K562 (cell line): ENCODE results near the gene BLM. TPM values are rescaled to one million over a fixed set of nuclear protein-coding genes. Genes with fewer than 3 reads are reported as not detected.

Source experiments
- CSDE1 ChIP-seq, 2 experiments: fragments of 450-650 bp; IDR thresholded peaks; 2 replicates each; pipeline ENCODE4 v1.6.1; 2016; ENCODE audit warnings: mild to moderate bottlenecking in 1 of 2
- DACH1 ChIP-seq: fragments of 450-650 bp; IDR thresholded peaks from 2 replicates; pipeline ENCODE4 v1.6.1; 2018; ENCODE audit not compliant: partially characterized antibody
- L3MBTL2 ChIP-seq: fragments of 450-650 bp; IDR thresholded peaks from 2 replicates; pipeline ENCODE4 v1.6.1; 2016; ENCODE audit warnings: mild to moderate bottlenecking, moderate library complexity
- LEF1 ChIP-seq: fragments of 450-650 bp; IDR thresholded peaks from 2 replicates; pipeline ENCODE4 v1.6.1; 2016; ENCODE audit warnings: mild to moderate bottlenecking
- MLLT1 ChIP-seq, 2 experiments: fragments of 450-650 bp; IDR thresholded peaks; 2 replicates each; pipeline ENCODE4 v1.6.1; 2016
- POLR2AphosphoS5 ChIP-seq: IDR thresholded peaks from 2 replicates; pipeline ENCODE4 v1.6.1; 2011; ENCODE audit warnings: mild to moderate bottlenecking, low read depth, low read length, moderate library complexity; ENCODE audit not compliant: control insufficient read depth, insufficient read depth
- POU5F1 ChIP-seq: fragments of 150-350 bp; IDR thresholded peaks from 2 replicates; pipeline ENCODE4 v1.6.1; 2014; ENCODE audit warnings: borderline replicate concordance, low read length, low read depth, mild to moderate bottlenecking; ENCODE audit not compliant: partially characterized antibody
- PTRF ChIP-seq: fragments of 450-650 bp; IDR thresholded peaks from 2 replicates; pipeline ENCODE4 v1.6.1; 2016; ENCODE audit warnings: mild to moderate bottlenecking, missing genetic modification characterization, missing compliant biosample characterization
- RFX7 ChIP-seq: fragments of 250-450 bp; sonication (Bioruptor Pico); IDR thresholded peaks from 2 replicates; pipeline ENCODE4 v1.5.1; 2021; ENCODE audit warnings: mild to moderate bottlenecking
- SLC30A9 ChIP-seq: fragments of 250-450 bp; sonication (Bioruptor Pico); IDR thresholded peaks from 2 replicates; pipeline ENCODE4 v1.8.0; 2022; ENCODE audit warnings: mild to moderate bottlenecking, moderate library complexity
- ZFPM2 ChIP-seq: fragments of 250-450 bp; sonication (Bioruptor Pico); IDR thresholded peaks from 2 replicates; pipeline ENCODE4 v1.5.1; 2022; ENCODE audit warnings: mild to moderate bottlenecking
- ZNF143 ChIP-seq: sonication (generic); formaldehyde crosslinking; IDR thresholded peaks from 2 replicates; pipeline ENCODE4 v1.9.0; 2022; ENCODE audit warnings: mild to moderate bottlenecking, missing genetic modification reagents
- ZSCAN29 ChIP-seq: fragments of 450-650 bp; IDR thresholded peaks from 2 replicates; pipeline ENCODE4 v1.6.1; 2017
- polyA plus RNA-seq, 8 experiments: library from polyadenylated mRNA; depleted of rRNA in 4 of 8; stranded (reverse) in 5 of 8; unstranded in 3 of 8; fragments of >200 nt; fragmentation: Nextera tagmentation in 2 of 8; fragmentation: Illumina TruSeq in 1 of 8; extraction: Ambion mirVana in 2 of 8; extraction: Trizol in 1 of 8; gene quantifications; 2 replicates each; pipeline versions ENCODE4 v1.2.1 to v1.2.3, GENCODE V29; 2011 to 2014; ENCODE audit warnings: inconsistent platforms in 1 of 8, missing spikeins in 1 of 8
- total RNA-seq, 7 experiments: library from RNA; depleted of rRNA in 6 of 7; stranded (reverse); fragments of >200 nt in 6 of 7; fragmentation: Illumina TruSeq in 2 of 7; extraction: Trizol in 2 of 7; gene quantifications; 2 replicates each; pipeline versions ENCODE4 v1.2.1 to v1.2.3, GENCODE V29; 2011 to 2021; ENCODE audit warnings: low replicate concordance in 1 of 7
- TF ChIP-seq, protein P1 (sequence below): fragments of 250-450 bp; sonication (Bioruptor Pico); IDR thresholded peaks from 2 replicates; pipeline ENCODE4 v1.4.0; 2020; ENCODE audit warnings: borderline replicate concordance
- TF ChIP-seq, protein P2 (sequence below), 2 experiments: fragments of 450-650 bp; formaldehyde crosslinking in 1 of 2; IDR thresholded peaks; 2 replicates each; pipeline versions ENCODE4 v1.4.0 to v1.6.1; 2014 to 2020; ENCODE audit warnings: mild to moderate bottlenecking in 2 of 2, borderline replicate concordance in 1 of 2, low read depth in 1 of 2

The BLM gene
- total and polyA plus RNA-seq, 9 of the 15 experiments (the other 6 are each of a cell fraction or from before 2014, with no cell fraction given): 21.0 to 56.0 (median 43.9) TPM

DNA sequence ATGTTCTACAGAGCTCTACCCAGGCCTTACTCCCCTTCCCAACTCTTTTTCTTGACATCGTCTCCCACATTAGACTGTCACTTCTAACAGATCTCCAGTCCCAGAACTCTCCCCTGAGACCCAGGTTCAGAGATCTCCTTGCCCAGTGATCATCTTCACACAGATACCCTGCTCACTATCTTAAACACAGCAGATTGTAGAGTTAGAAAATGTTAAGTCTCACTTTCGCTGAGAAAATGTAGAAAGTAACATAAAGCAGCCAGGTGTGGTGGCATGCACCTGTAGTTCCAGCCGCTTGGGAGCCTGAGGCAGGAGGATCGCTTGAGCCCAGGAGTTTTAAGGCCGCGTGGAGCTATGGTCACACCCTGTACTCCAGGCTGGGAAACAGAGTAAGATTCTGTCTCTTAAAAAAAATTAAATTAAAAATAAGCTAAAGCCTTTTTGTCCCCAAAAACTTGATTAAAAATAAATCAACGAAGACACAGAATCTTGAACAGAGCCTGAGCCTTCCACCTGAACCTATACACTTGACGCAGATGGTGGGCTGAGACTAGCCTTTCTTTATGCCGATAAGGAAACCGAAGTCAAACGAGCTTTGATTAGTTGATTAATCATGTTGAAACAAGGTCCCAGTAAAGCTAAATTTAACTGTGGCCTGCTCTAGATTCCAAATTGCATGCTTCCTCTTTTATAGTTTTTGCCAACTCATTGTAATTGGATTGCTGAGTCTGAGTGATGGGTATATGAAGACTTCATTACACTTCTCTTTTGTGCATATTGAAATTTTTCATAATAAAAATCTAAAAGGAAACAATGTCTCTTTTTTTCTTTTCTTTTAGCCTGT is 31.3 kb upstream of the BLM start (continued):
- TF ChIP-seq, protein P1, sequence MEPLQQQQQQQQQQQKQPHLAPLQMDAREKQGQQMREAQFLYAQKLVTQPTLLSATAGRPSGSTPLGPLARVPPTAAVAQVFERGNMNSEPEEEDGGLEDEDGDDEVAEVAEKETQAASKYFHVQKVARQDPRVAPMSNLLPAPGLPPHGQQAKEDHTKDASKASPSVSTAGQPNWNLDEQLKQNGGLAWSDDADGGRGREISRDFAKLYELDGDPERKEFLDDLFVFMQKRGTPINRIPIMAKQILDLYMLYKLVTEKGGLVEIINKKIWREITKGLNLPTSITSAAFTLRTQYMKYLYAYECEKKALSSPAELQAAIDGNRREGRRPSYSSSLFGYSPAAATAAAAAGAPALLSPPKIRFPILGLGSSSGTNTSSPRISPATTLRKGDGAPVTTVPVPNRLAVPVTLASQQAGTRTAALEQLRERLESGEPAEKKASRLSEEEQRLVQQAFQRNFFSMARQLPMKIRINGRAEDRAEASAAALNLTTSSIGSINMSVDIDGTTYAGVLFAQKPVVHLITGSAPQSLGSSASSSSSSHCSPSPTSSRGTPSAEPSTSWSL (CRISPR knock-in tag): no peak
- TF ChIP-seq PTRF (tag) (no peak), POLR2AphosphoS5 (no peak), ZSCAN29 (no peak), DACH1 (no peak), ZFPM2 (CRISPR knock-in tag) (no peak), MLLT1 (IDR thresholded peaks at IDR 0.05) (no peak), RFX7 (CRISPR knock-in tag) (no peak), SLC30A9 (CRISPR knock-in tag) (no peak), POU5F1 (no peak), LEF1 (no peak), CSDE1 (IDR thresholded peaks at IDR 0.05) (no peak), ZNF143 (no peak), L3MBTL2 (peak; percentile 27)
- TF ChIP-seq, protein P2, sequence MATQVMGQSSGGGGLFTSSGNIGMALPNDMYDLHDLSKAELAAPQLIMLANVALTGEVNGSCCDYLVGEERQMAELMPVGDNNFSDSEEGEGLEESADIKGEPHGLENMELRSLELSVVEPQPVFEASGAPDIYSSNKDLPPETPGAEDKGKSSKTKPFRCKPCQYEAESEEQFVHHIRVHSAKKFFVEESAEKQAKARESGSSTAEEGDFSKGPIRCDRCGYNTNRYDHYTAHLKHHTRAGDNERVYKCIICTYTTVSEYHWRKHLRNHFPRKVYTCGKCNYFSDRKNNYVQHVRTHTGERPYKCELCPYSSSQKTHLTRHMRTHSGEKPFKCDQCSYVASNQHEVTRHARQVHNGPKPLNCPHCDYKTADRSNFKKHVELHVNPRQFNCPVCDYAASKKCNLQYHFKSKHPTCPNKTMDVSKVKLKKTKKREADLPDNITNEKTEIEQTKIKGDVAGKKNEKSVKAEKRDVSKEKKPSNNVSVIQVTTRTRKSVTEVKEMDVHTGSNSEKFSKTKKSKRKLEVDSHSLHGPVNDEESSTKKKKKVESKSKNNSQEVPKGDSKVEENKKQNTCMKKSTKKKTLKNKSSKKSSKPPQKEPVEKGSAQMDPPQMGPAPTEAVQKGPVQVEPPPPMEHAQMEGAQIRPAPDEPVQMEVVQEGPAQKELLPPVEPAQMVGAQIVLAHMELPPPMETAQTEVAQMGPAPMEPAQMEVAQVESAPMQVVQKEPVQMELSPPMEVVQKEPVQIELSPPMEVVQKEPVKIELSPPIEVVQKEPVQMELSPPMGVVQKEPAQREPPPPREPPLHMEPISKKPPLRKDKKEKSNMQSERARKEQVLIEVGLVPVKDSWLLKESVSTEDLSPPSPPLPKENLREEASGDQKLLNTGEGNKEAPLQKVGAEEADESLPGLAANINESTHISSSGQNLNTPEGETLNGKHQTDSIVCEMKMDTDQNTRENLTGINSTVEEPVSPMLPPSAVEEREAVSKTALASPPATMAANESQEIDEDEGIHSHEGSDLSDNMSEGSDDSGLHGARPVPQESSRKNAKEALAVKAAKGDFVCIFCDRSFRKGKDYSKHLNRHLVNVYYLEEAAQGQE (IDR thresholded peaks at IDR 0.05; ENCODE audit: borderline replicate concordance): no peak
- TF ChIP-seq, protein P2 (CRISPR knock-in tag; IDR thresholded peaks at IDR 0.05; ENCODE audit: low read depth): no peak
